ENCODE data around the gene ZHX3. TPM values are rescaled to one million over a fixed set of nuclear protein-coding genes. Genes with fewer than 3 reads are reported as not detected.

The ZHX3 gene
- total RNA-seq, 1 experiment from 2014 or later, result 21.5 TPM

DNA sequence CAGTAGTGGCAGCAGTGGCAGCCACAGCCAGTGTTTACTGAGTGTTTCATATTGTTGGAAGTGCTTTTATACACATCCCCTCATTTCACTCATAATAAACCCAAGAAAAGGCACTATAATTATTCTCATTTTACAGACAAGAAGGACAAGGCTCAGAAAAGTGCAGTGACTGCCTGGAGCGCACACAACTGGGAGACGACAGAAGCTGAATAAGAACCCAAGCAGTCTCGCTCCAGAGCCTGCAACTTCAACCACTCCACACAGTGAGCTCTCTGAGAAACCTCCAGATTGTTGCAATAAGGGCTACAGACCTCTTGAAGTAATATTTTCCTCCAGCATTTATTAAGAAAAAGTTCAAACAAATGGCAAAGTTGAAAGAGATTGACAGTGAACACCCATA, 103.3 kb downstream of the ZHX3 start:
- H3K4me1 ChIP-seq (replicated peaks; ENCODE audit: insufficient read depth), result no peaks in the 10 kb centered on the region; the same call in 1 of the 2 replicates
- 0 out of 2 replicates have a peak, but pooled peaks cover 6% of the 10 kb centered on the region for H4K20me1 ChIP-seq (ENCODE audit: insufficient read depth)
- H3K4me2 ChIP-seq, result no peak overlapping the region
- BruUV-seq (replicated peaks), result no TSS peak
- no peaks in the 10 kb centered on the region for H3K36me3 ChIP-seq (ENCODE audit: low read depth)
- H3K4me3 ChIP-seq, result no peak overlapping the region
- intact Hi-C loops (cut with micrococcal nuclease; ENCODE audit: unreplicated experiment), result no loop called here
- no peaks in the 10 kb centered on the region for H3K79me2 ChIP-seq (ENCODE audit: low read depth)
- H3K9me2 ChIP-seq (ENCODE audit: insufficient read depth), result no peaks in the 10 kb centered on the region
- H3K9me3 ChIP-seq (ENCODE audit: insufficient read depth, low read depth), result no peaks in the 10 kb centered on the region
- H3K27ac ChIP-seq, result no peak overlapping the region
- POLR2A ChIA-PET (ENCODE audit: unreplicated experiment), result no interaction called here
- H3K27me3 ChIP-seq (ENCODE audit: insufficient read depth, low read depth), result no peaks in the 10 kb centered on the region
- CTCF ChIA-PET, result no interaction called here
- no peaks in the 10 kb centered on the region for H3F3A ChIP-seq (ENCODE audit: insufficient read depth, low read depth)
- no peak for DNase-seq
- TF ChIP-seq, protein P1, sequence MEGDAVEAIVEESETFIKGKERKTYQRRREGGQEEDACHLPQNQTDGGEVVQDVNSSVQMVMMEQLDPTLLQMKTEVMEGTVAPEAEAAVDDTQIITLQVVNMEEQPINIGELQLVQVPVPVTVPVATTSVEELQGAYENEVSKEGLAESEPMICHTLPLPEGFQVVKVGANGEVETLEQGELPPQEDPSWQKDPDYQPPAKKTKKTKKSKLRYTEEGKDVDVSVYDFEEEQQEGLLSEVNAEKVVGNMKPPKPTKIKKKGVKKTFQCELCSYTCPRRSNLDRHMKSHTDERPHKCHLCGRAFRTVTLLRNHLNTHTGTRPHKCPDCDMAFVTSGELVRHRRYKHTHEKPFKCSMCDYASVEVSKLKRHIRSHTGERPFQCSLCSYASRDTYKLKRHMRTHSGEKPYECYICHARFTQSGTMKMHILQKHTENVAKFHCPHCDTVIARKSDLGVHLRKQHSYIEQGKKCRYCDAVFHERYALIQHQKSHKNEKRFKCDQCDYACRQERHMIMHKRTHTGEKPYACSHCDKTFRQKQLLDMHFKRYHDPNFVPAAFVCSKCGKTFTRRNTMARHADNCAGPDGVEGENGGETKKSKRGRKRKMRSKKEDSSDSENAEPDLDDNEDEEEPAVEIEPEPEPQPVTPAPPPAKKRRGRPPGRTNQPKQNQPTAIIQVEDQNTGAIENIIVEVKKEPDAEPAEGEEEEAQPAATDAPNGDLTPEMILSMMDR (conservative IDR thresholded peaks at IDR 0.05), result no peak
- TF ChIP-seq EZH2 (IDR thresholded peaks at IDR 0.05; ENCODE audit: low read depth), result no peak
- no peak overlapping the region for H2AFZ ChIP-seq

DNA sequence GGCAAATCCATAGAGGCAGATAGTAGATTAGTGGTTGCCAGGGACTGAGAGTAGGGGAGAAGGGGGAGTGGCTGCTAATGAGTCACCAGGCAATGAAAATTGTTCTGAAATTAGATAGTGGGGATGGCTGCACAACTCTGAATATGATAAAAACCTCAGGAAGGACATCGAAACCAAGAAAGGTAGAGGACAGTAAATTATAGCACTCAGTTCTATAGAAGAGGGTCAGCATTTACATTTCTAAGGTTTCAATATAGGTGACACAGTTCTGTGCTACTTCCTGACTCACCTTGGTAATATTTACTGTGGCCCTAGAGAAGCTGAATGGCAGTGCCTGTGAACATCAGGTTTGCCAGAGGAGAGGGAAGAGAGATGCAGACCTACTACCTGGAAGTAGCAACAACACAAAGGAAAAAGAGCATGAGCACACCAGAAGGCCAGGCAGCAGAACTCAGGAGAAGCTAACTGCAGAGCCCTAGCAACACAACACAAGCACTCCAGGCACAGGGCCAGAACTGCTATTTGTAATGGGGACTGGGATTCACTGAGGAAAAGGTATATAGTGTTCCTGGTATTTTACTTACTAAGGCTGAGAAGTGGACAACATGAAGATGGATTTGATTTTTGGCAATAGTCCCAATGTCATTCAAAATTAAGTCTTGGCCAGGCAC, 104.2 kb downstream of the ZHX3 start:
- Histone ChIP-seq H2AFZ (no peak overlapping the region), H3K79me2 (ENCODE audit: low read depth) (no peaks in the 10 kb centered on the region), H3K4me3 (no peak overlapping the region), H3K27ac (no peak overlapping the region), H3K9me2 (ENCODE audit: insufficient read depth) (no peaks in the 10 kb centered on the region), H3K4me2 (no peak overlapping the region), H3F3A (ENCODE audit: insufficient read depth, low read depth) (no peaks in the 10 kb centered on the region), H3K9me3 (ENCODE audit: insufficient read depth, low read depth) (no peaks in the 10 kb centered on the region), H3K4me1 (replicated peaks; ENCODE audit: insufficient read depth) (no peaks in the 10 kb centered on the region; the same call in 1 of the 2 replicates), H3K27me3 (ENCODE audit: insufficient read depth, low read depth) (no peaks in the 10 kb centered on the region), H3K36me3 (ENCODE audit: low read depth) (no peaks in the 10 kb centered on the region), H4K20me1 (ENCODE audit: insufficient read depth) (0 out of 2 replicates have a peak, but pooled peaks cover 6% of the 10 kb centered on the region)
- intact Hi-C loops (cut with micrococcal nuclease; ENCODE audit: unreplicated experiment), result no loop called here
- CTCF ChIA-PET, result no interaction called here
- POLR2A ChIA-PET (ENCODE audit: unreplicated experiment), result no interaction called here
- BruUV-seq (replicated peaks), result no TSS peak
- no peak for DNase-seq
- TF ChIP-seq EZH2 (IDR thresholded peaks at IDR 0.05; ENCODE audit: low read depth), result no peak
- TF ChIP-seq, protein P1 (conservative IDR thresholded peaks at IDR 0.05), result no peak

DNA sequence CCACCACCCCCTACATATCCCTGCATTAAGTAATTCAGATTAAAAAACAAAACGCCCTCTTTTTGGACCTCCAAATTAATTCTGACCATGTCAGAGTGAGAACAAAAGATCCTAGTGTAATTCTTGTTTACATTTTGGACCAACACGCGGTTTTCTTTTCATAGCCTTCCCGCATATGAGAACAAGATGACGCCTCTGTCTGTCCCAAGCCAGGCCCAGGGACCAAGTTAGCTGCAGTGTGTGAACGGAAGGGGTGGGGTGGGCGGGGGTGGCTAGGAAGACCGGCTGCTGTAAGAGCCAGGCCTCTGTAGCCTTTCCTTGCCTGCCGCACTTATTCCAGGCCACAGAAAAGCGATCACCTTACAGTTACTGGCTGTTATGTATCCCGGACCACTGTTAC, 112.2 kb downstream of the ZHX3 start:
- Histone ChIP-seq H3K9me2 (ENCODE audit: insufficient read depth) (no peaks in the 10 kb centered on the region), H4K20me1 (ENCODE audit: insufficient read depth) (no peaks in the 10 kb centered on the region), H3K27ac (no peak overlapping the region), H3K79me2 (ENCODE audit: low read depth) (no peaks in the 10 kb centered on the region), H3K9me3 (ENCODE audit: insufficient read depth, low read depth) (no peaks in the 10 kb centered on the region), H3K4me3 (no peak overlapping the region), H3K27me3 (ENCODE audit: insufficient read depth, low read depth) (no peaks in the 10 kb centered on the region), H3F3A (ENCODE audit: insufficient read depth, low read depth) (no peaks in the 10 kb centered on the region), H2AFZ (no peak overlapping the region), H3K36me3 (ENCODE audit: low read depth) (no peaks in the 10 kb centered on the region), H3K4me1 (replicated peaks; ENCODE audit: insufficient read depth) (no peaks in the 10 kb centered on the region), H3K4me2 (no peak overlapping the region)
- BruUV-seq (replicated peaks), result no TSS peak
- POLR2A ChIA-PET (ENCODE audit: unreplicated experiment), result no interaction called here
- CTCF ChIA-PET, result no interaction called here
- TF ChIP-seq, protein P1 (conservative IDR thresholded peaks at IDR 0.05), result no peak
- no peak for TF ChIP-seq EZH2 (IDR thresholded peaks at IDR 0.05; ENCODE audit: low read depth)
- no peak for DNase-seq
- intact Hi-C loops (cut with micrococcal nuclease; ENCODE audit: unreplicated experiment), result no loop called here

Measured in PC-9 (cell line).